Stimulated activated effector memory CD8-positive, alpha-beta T cell treated with anti-CD3 and anti-CD28 coated beads, Interleukin-12 subunit alpha, Interleukin-12 subunit beta, amount 100 ng/mL, for 72 hours (primary cell): ENCODE data around the gene PRTN3.
A peak's percentile ranks its signal among the peaks of the same experiment; 100 is the strongest.

Source experiments
- ATAC-seq: fragments of 150-1000 bp; cut with Tn5 transposase; 2 replicates; pipeline ENCODE4 v1.10.0; 2021
- DNase-seq, 2 donors: peaks; one replicate each; pipeline ENCODE4 v3.0.0; 2021 to 2022; ENCODE audit warnings: low spot score in 2 of 2
- H3K27ac Mint-ChIP-seq: one replicate; pipeline ENCODE4 v1.8.0; 2022; ENCODE audit warnings: mild to moderate bottlenecking, mixed read lengths
- H3K36me3 Mint-ChIP-seq: one replicate; pipeline ENCODE4 v1.8.0; 2022; ENCODE audit warnings: mild to moderate bottlenecking, mixed read lengths
- H3K4me1 Mint-ChIP-seq: one replicate; pipeline ENCODE4 v1.8.0; 2022; ENCODE audit warnings: mixed read lengths
- H3K4me3 Mint-ChIP-seq: one replicate; pipeline ENCODE4 v1.8.0; 2022; ENCODE audit warnings: mild to moderate bottlenecking, mixed read lengths
- H3K9me3 Mint-ChIP-seq: one replicate; pipeline ENCODE4 v1.8.0; 2022; ENCODE audit warnings: mixed read lengths

The PRTN3 gene, protein sequence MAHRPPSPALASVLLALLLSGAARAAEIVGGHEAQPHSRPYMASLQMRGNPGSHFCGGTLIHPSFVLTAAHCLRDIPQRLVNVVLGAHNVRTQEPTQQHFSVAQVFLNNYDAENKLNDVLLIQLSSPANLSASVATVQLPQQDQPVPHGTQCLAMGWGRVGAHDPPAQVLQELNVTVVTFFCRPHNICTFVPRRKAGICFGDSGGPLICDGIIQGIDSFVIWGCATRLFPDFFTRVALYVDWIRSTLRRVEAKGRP

DNA sequence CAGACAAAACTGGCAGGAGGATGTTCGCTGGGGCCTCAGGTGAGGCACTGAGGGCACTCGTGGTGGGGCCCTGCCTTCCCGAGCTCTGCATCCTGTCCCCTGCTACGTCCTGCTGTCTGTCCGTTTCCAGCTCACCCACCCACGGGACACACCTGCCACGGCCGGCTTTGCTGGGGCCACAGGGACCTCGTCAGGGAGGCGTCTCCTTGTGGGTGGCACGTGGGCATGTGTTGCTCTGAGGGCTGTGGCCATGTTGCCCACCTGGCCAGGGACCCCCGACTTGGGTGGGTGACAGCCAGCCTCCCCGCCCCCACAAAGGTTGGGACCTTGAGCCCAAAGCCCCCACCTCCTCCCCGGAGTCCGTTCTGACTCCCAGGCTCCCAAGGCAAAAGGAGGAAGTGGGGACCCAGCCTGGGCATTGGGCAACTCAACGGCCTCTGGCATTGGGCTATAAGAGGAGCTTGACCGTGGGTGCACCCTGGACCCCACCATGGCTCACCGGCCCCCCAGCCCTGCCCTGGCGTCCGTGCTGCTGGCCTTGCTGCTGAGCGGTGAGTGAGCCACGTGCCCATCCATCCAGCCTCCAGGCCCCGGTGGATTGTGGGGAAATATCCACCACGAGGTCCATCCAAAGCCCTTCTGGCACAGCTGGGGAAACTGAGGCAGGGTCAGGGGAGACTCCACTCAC lies at the start of gene PRTN3:
Gene PRTN3, plus strand, starts transcription at position 481 of the 688 bp plus-strand sequence. Its CDS starts 10 bp downstream, at position 491.
- Mint-ChIP-seq H3K9me3 (peaks cover 3% of the 10 kb centered on the region), H3K36me3 (peaks cover 12% of the 10 kb centered on the region), H3K4me1 (peaks cover 12% of the 10 kb centered on the region), H3K4me3 (no peak within 1 kb of the TSS), H3K27ac (no peak within 1 kb of the TSS)
- ATAC-seq, result no peak
- no peak for DNase-seq

DNA sequence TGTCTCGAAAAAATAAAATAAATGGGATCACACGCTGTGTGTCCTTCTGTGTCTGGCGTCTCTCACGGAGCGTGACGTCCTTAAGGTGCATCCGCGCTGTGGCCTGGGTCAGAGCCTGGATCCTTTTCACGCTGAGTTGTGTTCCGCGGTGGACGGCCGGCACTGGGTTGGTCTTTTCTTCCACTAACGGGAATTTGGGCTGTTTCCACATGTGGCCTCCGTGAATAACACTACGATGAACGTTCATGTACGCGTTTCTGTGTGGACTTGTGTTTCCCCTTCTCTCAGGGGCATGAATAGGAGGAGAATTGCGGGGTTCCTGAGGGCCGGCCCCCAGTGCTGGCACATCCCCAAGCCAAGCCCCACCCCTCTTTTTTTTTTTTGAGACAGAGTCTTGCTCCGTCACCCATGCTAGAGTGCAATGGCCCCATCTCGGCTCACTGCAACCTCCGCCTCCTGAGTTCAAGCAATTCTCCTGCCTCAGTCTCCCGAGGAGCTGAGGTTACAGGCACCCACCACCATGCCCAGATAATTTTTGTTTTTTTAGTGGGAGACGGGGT lies 49.7 kb upstream of the PRTN3 start:
- ATAC-seq (no peak), DNase-seq (no peak)
- Mint-ChIP-seq H3K36me3 (no peaks in the 10 kb centered on the region), H3K4me3 (no peak overlapping the region), H3K9me3 (no peaks in the 10 kb centered on the region), H3K27ac (no peak overlapping the region), H3K4me1 (no peaks in the 10 kb centered on the region)

DNA sequence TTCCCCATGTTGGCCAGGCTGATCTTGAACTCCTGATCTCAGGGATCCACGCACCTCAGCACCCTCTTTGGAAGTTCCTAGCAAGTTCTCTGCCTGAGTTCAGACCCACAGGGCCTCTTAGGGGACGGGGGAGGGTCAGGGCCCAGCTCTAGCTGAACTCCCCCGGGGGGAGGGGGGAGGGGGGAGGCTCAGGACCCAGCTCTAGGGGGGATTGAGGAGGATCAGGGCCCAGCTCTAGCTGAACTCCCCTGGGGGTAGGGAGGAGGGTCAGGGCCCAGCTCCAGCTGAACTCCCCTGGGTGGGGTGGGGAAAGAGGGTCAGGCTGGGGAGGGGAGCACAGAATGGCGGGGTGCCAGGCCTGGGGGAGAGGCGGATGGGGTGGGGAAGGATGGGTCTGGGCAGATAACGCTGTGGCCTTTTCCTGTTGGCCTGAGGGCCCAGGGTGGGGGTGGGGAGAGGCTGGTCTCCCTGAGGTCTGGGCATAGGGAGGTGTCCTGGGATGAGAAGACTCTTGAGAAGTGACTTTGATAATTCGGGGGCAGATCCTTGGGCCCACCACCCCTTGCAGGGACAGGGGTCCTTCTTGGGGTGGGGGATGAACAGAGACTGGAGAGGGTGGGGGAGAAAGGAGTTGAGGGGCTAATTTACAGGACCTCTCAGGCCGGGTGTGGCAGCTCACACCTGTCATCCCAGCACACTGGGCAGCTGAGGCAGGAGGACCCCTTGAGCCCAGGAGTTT lies 49.1 kb upstream of the PRTN3 start:
- H3K9me3 Mint-ChIP-seq, result no peaks in the 10 kb centered on the region
- H3K27ac Mint-ChIP-seq, result no peak overlapping the region
- H3K4me3 Mint-ChIP-seq, result no peak overlapping the region
- DNase-seq (no peak), ATAC-seq (no peak)
- H3K4me1 Mint-ChIP-seq, result peaks cover 3% of the 10 kb centered on the region
- H3K36me3 Mint-ChIP-seq, result peaks cover 1% of the 10 kb centered on the region

DNA sequence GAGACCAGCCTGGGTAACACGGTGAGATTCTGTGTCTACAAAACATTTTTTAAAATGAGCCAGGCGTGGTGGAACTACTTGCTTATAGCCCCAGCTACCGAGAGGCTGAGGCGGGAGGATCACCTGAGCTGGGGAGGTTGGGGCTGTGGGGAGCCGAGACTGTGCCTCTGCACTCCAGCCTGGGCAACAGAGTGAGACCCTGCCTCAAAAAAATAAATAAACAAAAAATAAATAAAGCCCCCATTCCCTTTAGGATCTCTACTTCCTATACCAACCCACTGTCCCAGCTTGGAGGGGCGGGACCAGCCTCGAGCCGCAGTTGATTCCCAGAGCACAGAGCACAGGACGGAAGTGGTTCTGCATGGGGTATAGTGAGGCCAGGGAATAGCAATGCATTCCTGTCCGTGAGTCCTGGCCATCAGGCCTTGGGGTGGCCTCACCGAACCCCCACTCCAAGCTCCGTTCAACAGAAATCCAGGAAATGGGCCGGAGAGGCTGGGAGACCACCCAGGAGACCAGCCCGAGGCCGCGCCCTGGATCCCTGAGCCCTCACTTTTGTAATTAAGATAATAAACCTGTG lies 48.4 kb upstream of the PRTN3 start:
- ATAC-seq (no peak), DNase-seq (no peak)
- H3K27ac Mint-ChIP-seq, result no peak overlapping the region
- peaks cover 6% of the 10 kb centered on the region for H3K4me1 Mint-ChIP-seq
- no peaks in the 10 kb centered on the region for H3K9me3 Mint-ChIP-seq
- no peak overlapping the region for H3K4me3 Mint-ChIP-seq
- H3K36me3 Mint-ChIP-seq, result peaks cover 8% of the 10 kb centered on the region

DNA sequence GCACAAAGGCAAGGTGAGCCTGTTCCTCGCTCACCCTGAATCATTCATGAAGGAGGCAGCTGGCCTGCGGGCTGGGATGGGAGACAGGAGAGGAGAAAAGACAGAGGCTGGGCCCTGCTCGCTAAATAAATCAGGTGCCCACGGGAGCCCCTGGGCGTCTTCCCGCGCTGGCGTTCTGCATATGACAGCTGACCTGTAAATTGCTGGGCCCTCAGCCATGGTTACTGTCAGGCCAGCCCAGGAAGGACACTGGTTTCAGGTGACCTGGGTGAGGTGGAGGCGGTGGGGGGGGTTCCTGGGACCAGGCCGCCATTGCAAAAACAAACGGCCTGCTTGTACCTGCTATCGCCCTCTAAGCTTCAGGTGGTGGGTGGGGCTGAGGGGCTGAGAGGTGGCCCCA lies 47.0 kb upstream of the PRTN3 start:
- no peaks in the 10 kb centered on the region for H3K9me3 Mint-ChIP-seq
- peaks cover 6% of the 10 kb centered on the region for H3K4me1 Mint-ChIP-seq
- H3K4me3 Mint-ChIP-seq, result no peak overlapping the region
- no peak overlapping the region for H3K27ac Mint-ChIP-seq
- ATAC-seq, result no peak
- H3K36me3 Mint-ChIP-seq, result peaks cover 22% of the 10 kb centered on the region
- no peak for DNase-seq

DNA sequence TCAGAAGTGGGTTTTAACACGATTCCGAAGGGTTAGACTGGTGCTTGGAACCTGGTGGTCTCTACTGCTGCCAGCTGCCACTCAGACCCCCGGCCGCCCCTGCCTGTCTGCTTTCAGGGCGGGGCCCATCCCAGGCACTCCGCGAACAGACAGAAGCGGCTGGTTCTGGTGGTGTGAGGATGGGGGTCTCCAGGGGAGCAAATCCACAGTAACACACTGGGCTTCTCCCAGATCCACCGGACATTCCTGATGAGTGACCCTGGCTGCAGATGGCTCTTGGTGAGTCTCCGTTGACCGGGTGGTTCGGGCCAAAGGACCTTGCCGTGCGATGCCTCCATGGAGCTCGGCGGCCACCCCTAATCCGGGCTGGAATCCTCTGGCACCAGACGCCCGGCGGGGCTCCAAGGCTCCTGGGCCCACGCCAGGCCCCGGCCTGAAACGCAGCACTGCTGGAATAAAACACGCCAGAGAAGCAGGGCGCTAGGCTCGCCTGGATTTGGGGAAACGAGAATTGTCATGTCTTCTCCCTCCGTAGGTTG lies 45.7 kb upstream of the PRTN3 start:
- no peak overlapping the region for H3K27ac Mint-ChIP-seq
- ATAC-seq (no peak), DNase-seq (no peak)
- H3K4me3 Mint-ChIP-seq, result peak overlapping the region; percentile 92
- no peaks in the 10 kb centered on the region for H3K9me3 Mint-ChIP-seq
- H3K36me3 Mint-ChIP-seq, result peaks cover 35% of the 10 kb centered on the region
- H3K4me1 Mint-ChIP-seq, result peaks cover 19% of the 10 kb centered on the region

DNA sequence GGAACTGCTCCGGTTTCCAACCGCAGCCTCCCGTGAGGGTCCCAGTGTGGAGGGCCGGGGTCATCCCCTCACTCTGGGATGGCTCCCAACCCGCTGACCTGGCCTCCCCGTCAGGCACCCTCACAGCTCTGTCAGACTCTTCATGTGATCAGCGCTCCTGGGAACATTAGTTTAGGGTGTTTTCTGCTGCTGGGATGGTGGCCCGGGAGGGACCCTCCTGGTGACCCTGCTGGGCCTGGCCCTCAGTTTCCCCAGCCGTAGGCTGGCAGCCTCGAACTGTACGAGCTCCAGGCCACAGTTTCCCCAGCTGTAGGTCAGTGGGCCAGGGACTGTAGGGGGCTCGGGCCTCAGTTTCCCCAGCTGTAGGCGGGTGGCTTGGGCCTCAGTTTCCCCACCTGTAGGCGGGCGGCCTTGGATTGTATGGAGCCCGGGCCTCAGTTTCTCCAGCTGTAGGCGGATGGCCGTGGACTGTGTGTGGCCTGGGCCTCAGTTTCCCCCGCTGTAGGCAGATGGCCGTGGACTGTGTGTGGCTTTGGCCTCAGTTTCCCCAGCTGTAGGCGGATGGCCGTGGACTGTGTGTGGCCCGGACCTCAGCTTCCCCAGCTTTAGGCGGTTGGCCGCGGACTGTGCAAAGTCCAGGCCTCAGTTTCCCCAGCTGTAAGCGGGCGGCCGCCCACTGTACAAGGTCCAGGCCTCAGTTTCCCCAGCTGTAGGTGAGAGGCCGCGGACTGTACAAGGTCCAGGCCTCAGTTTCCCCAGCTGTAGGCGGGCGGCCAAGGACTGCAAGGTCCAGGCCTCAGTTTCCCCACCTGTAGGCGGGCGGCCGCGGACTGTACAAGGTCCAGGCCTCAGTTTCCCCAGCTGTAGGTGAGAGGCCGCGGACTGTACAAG lies 44.9 kb upstream of the PRTN3 start:
- H3K4me1 Mint-ChIP-seq, result peaks cover 27% of the 10 kb centered on the region
- DNase-seq (no peak), ATAC-seq (no peak)
- H3K36me3 Mint-ChIP-seq, result peaks cover 43% of the 10 kb centered on the region
- no peak overlapping the region for H3K27ac Mint-ChIP-seq
- H3K4me3 Mint-ChIP-seq, result peak overlapping the region; percentile 92
- H3K9me3 Mint-ChIP-seq, result no peaks in the 10 kb centered on the region

DNA sequence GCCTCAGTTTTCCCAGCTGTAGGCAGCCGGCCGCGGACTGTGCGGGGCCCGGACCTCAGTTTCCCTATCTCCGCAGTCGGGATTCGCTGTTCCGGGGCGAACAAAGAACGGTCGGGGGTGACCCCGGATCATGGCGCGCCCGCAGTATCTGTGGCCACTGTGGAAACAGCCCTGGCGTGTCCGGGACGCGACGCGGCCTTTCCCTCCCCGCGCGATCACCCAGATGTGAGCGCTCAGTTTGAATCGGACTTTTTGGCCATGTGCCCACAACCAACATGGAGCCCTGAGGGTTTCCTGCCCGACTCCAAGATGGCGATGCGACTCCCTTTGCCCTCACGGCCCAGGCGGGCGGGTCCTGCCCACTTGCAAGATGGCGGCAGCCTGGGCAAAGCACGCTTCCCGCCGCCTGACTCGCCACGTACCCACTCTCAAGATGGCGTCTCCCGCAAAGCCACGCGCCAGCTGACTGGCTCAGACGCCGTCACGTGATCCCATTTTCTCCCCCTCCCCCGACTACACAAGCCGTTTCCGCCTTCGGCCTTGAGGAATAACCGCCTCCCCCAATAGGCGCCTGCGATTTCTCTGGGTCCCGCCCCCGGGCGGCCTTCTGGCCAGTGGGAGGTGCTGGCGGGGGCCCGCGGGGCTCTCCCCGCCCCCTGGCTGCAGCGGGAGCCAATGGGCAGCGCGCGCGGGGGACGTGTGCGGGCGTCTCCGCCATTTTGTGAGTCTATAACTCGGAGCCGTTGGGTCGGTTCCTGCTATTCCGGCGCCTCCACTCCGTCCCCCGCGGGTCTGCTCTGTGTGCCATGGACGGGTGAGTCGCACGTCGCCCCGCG lies 43.9 kb upstream of the PRTN3 start, which contains the start of gene PTBP1:
Gene PTBP1, plus strand, starts transcription at position 761 of the 836 bp plus-strand sequence. Its CDS starts 46 bp downstream, at position 807.
- Mint-ChIP-seq H3K36me3 (peaks cover 53% of the 10 kb centered on the region), H3K4me1 (peaks cover 37% of the 10 kb centered on the region), H3K9me3 (no peaks in the 10 kb centered on the region), H3K4me3 (peak within 1 kb of the TSS; percentile 92), H3K27ac (peak within 1 kb of the TSS; percentile 94)
- ATAC-seq (peak; percentile 85), DNase-seq (peak; percentile 94 to 99)

DNA sequence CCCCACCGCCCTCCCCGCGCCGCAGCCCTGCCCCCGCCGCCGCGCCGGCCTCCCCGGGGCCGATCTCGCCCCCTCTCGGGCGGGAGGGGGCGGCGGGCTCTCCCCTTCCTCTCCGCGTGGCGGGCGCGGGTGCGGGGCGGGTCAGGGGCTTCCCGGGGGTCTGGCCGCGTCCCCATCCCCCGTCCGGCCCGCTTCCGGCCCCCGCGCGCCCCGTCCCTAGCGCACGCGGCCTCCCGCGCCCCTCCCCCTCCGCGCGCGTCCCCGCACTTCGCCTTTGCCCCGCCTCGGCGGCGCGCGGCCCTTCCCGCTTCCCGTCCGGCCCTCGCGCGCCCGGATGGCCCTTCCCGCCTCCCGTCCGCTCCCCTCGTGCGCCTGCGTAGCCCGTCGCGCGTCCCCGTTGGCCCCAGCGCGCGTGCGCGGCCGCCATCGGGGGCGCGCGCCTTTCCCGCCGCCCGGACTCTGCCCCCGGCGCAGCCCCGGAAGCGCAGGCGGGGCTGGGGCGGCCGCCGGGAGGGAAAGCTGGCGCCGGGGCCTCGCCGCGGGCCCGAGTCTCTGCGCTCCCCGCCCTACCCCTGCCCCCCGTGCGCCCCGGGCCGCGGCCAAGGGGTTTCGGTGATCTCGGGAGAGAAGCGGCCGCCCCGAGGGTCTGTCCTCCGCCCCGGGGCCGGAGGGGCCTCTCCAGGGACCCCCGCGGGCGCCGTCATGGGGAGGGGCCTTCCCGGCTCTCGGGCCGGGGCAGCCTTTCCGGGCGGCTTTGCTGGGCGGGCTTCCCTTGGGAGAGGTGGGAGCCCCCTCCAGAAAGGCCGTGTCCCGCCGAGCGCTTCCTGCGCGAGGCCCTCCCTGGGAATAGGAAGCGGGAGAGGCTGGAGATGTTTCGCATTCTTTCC lies 43.0 kb upstream of the PRTN3 start:
- H3K9me3 Mint-ChIP-seq, result no peaks in the 10 kb centered on the region
- ATAC-seq (peak; percentile 50), DNase-seq (peak; percentile 85 to 94)
- H3K4me1 Mint-ChIP-seq, result peaks cover 45% of the 10 kb centered on the region
- H3K4me3 Mint-ChIP-seq, result peak overlapping the region; percentile 92
- H3K36me3 Mint-ChIP-seq, result peaks cover 61% of the 10 kb centered on the region
- peak overlapping the region; percentile 94 for H3K27ac Mint-ChIP-seq

DNA sequence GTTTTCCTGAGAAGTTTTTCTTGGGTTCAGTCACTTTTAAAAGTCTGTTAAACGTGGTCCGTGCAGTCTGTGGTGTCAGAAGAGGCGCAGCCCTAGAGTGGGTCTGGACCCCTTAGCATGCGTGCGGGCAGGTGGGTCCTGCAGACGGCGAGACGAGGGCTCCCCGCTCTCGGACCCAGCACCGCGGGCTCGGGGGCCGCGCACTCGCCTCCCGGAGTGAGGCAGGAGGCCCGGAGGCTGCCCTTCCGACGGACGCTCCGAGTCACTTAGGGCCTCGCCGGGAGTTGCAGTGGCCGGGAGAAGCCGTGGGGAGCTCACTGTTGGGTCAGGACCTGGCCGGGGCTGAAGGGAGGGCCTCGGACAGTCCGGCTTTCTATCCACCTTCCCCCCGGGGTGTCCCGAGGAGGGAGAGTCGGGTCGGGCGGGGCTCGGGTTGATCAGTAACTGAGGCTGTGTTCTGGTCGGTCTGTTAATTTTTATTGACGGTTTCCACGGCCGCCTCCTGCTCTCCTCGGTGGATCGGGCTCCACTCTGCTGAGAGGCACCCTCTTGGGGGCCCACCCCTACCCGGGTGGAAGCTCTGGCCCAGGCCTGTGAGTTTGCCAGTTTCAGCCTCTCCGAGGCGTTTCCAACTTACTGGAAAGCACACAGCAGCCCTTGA lies 42.3 kb upstream of the PRTN3 start:
- Mint-ChIP-seq H3K4me1 (peaks cover 53% of the 10 kb centered on the region), H3K4me3 (peak overlapping the region; percentile 92), H3K36me3 (peaks cover 69% of the 10 kb centered on the region), H3K9me3 (no peaks in the 10 kb centered on the region), H3K27ac (peak overlapping the region; percentile 94)
- DNase-seq (peak in 1 of 2 donors; percentile 72), ATAC-seq (no peak)

DNA sequence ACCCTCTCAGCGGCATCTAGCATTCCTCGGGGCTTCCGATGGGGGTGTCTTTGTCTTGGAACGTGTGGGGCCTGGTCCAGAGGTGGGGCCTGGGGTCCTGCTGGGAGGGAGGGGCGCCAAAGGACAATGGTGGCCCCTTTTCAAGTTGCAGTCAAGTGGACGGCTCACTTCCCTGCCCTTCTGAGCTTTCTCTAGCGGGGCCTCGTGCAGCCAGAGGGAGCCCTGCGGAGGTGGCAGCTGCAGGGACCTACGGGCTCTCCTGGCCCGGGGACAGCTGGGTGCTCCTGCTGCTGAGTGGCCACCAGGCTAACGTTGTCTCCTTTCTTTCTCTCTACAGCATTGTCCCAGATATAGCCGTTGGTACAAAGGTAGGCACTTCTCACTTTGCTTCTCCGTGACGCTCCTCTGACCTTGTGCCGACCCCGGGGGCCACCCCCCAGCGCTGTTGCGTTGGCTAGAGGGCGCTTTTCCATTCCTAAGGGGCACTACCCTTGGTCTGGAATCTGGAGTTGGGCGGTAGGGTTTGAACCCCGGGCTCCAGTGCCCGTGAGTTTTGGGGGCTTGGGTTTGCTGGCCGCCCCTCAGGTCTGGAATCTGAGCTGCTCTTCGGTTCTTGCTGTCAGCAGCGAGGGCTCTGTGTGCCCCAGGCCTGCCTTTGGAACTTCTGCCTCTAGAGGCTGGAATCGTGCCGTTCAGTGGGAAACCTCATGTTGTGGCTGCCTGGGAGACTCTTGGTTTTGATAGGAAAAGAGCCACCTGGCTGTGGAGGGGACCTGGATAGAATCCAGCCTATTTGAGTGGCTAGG lies 41.5 kb upstream of the PRTN3 start:
- peaks cover 59% of the 10 kb centered on the region for H3K4me1 Mint-ChIP-seq
- H3K36me3 Mint-ChIP-seq, result peaks cover 76% of the 10 kb centered on the region

More for the DNA sequence above, 41.5 kb upstream of the PRTN3 start:
- peak overlapping the region; percentile 94 for H3K27ac Mint-ChIP-seq
- H3K4me3 Mint-ChIP-seq, result peak overlapping the region; percentile 92
- no peaks in the 10 kb centered on the region for H3K9me3 Mint-ChIP-seq
- peak in 1 of 2 donors; percentile 70 for DNase-seq
- ATAC-seq, result no peak
